ENCODE results near the gene MPL.

DNA sequence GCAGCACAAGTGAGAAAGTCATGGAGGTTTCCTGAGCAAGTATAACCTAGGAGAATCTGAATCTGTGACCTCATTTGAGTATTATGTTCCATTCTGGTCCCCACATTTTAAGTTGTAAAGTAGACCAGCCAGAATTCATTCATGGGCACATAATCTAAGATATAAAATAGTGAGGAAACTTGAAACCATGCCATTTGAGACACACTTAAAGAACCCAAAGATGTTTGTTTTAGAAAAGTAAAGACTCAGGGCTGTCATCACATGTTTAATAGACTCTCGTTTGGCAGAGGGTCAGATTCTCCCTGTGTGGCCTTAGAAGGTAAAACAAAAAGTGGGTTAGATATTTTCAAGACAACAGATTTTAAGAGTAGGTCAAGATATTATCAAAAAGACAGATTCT lies 58.4 kb downstream of the MPL start:
- TF ChIP-seq, protein P1, sequence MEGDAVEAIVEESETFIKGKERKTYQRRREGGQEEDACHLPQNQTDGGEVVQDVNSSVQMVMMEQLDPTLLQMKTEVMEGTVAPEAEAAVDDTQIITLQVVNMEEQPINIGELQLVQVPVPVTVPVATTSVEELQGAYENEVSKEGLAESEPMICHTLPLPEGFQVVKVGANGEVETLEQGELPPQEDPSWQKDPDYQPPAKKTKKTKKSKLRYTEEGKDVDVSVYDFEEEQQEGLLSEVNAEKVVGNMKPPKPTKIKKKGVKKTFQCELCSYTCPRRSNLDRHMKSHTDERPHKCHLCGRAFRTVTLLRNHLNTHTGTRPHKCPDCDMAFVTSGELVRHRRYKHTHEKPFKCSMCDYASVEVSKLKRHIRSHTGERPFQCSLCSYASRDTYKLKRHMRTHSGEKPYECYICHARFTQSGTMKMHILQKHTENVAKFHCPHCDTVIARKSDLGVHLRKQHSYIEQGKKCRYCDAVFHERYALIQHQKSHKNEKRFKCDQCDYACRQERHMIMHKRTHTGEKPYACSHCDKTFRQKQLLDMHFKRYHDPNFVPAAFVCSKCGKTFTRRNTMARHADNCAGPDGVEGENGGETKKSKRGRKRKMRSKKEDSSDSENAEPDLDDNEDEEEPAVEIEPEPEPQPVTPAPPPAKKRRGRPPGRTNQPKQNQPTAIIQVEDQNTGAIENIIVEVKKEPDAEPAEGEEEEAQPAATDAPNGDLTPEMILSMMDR (IDR thresholded peaks at IDR 0.05; ENCODE audit: low read depth, low read length, poor library complexity, severe bottlenecking) = no peak
- TF ChIP-seq EZH2phosphoT487 (IDR thresholded peaks at IDR 0.05; ENCODE audit: borderline replicate concordance, low read length) = no peak

Data from DOHH2 (cell line).